BLaER1 (cell line): ENCODE results near the gene SLC35F4.
"Not testable (repeated sequence)": the region's sequence is repeated elsewhere in the genome, so short reads cannot be mapped to it uniquely, and the experiment has no call there.

Experiments used
- H3K27ac ChIP-seq: shearing (Covaris generic); formaldehyde crosslinking; 2 replicates; pipeline ENCODE4 v1.8.1; 2022
- H3K27me3 ChIP-seq: shearing (Covaris generic); formaldehyde crosslinking; 2 replicates; pipeline ENCODE4 v1.8.1; 2022
- H3K36me3 ChIP-seq: shearing (Covaris generic); formaldehyde crosslinking; 2 replicates; pipeline ENCODE4 v1.8.1; 2022
- H3K4me1 ChIP-seq: shearing (Covaris generic); formaldehyde crosslinking; 2 replicates; pipeline ENCODE4 v1.8.1; 2022
- H3K4me2 ChIP-seq: shearing (Covaris generic); formaldehyde crosslinking; 2 replicates; pipeline ENCODE4 v1.8.1; 2022
- H3K4me3 ChIP-seq: shearing (Covaris generic); formaldehyde crosslinking; 2 replicates; pipeline ENCODE4 v1.8.1; 2022
- H3K9ac ChIP-seq: shearing (Covaris generic); formaldehyde crosslinking; 2 replicates; pipeline ENCODE4 v1.8.1; 2022
- H3K9me3 ChIP-seq: shearing (Covaris generic); formaldehyde crosslinking; 2 replicates; pipeline ENCODE4 v1.8.1; 2022
- H4K20me1 ChIP-seq: shearing (Covaris generic); formaldehyde crosslinking; 2 replicates; pipeline ENCODE4 v1.8.1; 2022
- Cebpa-rat ChIP-seq: shearing (Covaris generic); IDR thresholded peaks from 2 replicates; pipeline ENCODE4 v1.8.1; 2022

The SLC35F4 gene

GRCh38 chr14:57709909-57710308, 156.0 kb downstream of the SLC35F4 start:
- no peaks in the 10 kb centered on the region for H4K20me1 ChIP-seq
- H3K9me3 ChIP-seq: peaks cover 21% of the 10 kb centered on the region
- no peak overlapping the region for H3K27ac ChIP-seq
- H3K27me3 ChIP-seq: no peaks in the 10 kb centered on the region
- H3K9ac ChIP-seq: no peak overlapping the region
- H3K4me1 ChIP-seq: no peaks in the 10 kb centered on the region
- TF ChIP-seq Cebpa-rat: no peak
- H3K4me3 ChIP-seq: no peak overlapping the region
- no peak overlapping the region for H3K4me2 ChIP-seq
- no peaks in the 10 kb centered on the region for H3K36me3 ChIP-seq

- not testable (repeated sequence) for H3K27me3 ChIP-seq, H3K36me3 ChIP-seq, H4K20me1 ChIP-seq, H3K4me2 ChIP-seq, H3K4me3 ChIP-seq, H3K9ac ChIP-seq, H3K27ac ChIP-seq, H3K4me1 ChIP-seq
- H3K9me3 ChIP-seq: peaks cover 21% of the 10 kb centered on the region
Observed at GRCh38 chr14:57709086-57709485, 156.8 kb downstream of the SLC35F4 start.

- H3K4me2 ChIP-seq: no peak overlapping the region
Observed at GRCh38 chr14:57707219-57707618, 158.7 kb downstream of the SLC35F4 start.

GRCh38 chr14:57704763-57705162, 161.1 kb downstream of the SLC35F4 start:
- Histone ChIP-seq H3K36me3 (no peaks in the 10 kb centered on the region), H3K27me3 (no peaks in the 10 kb centered on the region), H3K9ac (no peak overlapping the region), H3K4me1 (no peaks in the 10 kb centered on the region), H3K27ac (no peak overlapping the region), H3K9me3 (peaks cover 8% of the 10 kb centered on the region), H4K20me1 (no peaks in the 10 kb centered on the region), H3K4me2 (no peak overlapping the region), H3K4me3 (no peak overlapping the region)
- peak; percentile 92 for TF ChIP-seq Cebpa-rat

More at GRCh38 chr14:57707219-57707618, 158.7 kb downstream of the SLC35F4 start:
- H3K27me3 ChIP-seq: no peaks in the 10 kb centered on the region
- no peak for TF ChIP-seq Cebpa-rat
- no peaks in the 10 kb centered on the region for H3K36me3 ChIP-seq
- peaks cover 21% of the 10 kb centered on the region for H3K9me3 ChIP-seq
- H3K4me3 ChIP-seq: no peak overlapping the region
- no peak overlapping the region for H3K9ac ChIP-seq
- H3K4me1 ChIP-seq: no peaks in the 10 kb centered on the region
- H3K27ac ChIP-seq: no peak overlapping the region
- H4K20me1 ChIP-seq: no peaks in the 10 kb centered on the region

- no peak for TF ChIP-seq Cebpa-rat
- Histone ChIP-seq H3K4me2 (no peak overlapping the region), H3K36me3 (no peaks in the 10 kb centered on the region), H4K20me1 (no peaks in the 10 kb centered on the region), H3K9ac (no peak overlapping the region), H3K4me1 (no peaks in the 10 kb centered on the region), H3K27ac (no peak overlapping the region), H3K4me3 (no peak overlapping the region), H3K27me3 (no peaks in the 10 kb centered on the region), H3K9me3 (no peaks in the 10 kb centered on the region; the same call in 1 of the 2 replicates)
Observed at GRCh38 chr14:57699947-57700346, 165.9 kb downstream of the SLC35F4 start.

- Histone ChIP-seq H3K27ac (no peak overlapping the region), H3K36me3 (no peaks in the 10 kb centered on the region)
Observed at GRCh38 chr14:57692671-57693070, 173.2 kb downstream of the SLC35F4 start.

GRCh38 chr14:57687416-57687815, 178.5 kb downstream of the SLC35F4 start:
- Histone ChIP-seq H3K9me3 (no peaks in the 10 kb centered on the region), H3K27me3 (no peaks in the 10 kb centered on the region), H3K4me2 (no peak overlapping the region), H3K9ac (no peak overlapping the region), H4K20me1 (no peaks in the 10 kb centered on the region), H3K4me3 (no peak overlapping the region), H3K36me3 (no peaks in the 10 kb centered on the region), H3K4me1 (no peaks in the 10 kb centered on the region), H3K27ac (no peak overlapping the region)
- TF ChIP-seq Cebpa-rat: no peak

More at GRCh38 chr14:57692671-57693070, 173.2 kb downstream of the SLC35F4 start:
- Histone ChIP-seq H3K4me1 (no peaks in the 10 kb centered on the region), H3K9me3 (no peaks in the 10 kb centered on the region; the same call in none of the 2 replicates), H3K27me3 (no peaks in the 10 kb centered on the region), H3K4me3 (no peak overlapping the region), H3K9ac (no peak overlapping the region), H3K4me2 (no peak overlapping the region), H4K20me1 (no peaks in the 10 kb centered on the region)
- no peak for TF ChIP-seq Cebpa-rat

- H3K4me3 ChIP-seq: no peak overlapping the region
- no peak for TF ChIP-seq Cebpa-rat
- no peaks in the 10 kb centered on the region for H3K27me3 ChIP-seq
- no peak overlapping the region for H3K27ac ChIP-seq
- no peaks in the 10 kb centered on the region for H3K9me3 ChIP-seq
- H4K20me1 ChIP-seq: no peaks in the 10 kb centered on the region
- no peak overlapping the region for H3K4me2 ChIP-seq
- H3K9ac ChIP-seq: no peak overlapping the region
- no peaks in the 10 kb centered on the region for H3K4me1 ChIP-seq
- no peaks in the 10 kb centered on the region for H3K36me3 ChIP-seq
Observed at GRCh38 chr14:57686304-57686703, 179.6 kb downstream of the SLC35F4 start.

- no peaks in the 10 kb centered on the region for H3K9me3 ChIP-seq
- no peaks in the 10 kb centered on the region for H4K20me1 ChIP-seq
- H3K36me3 ChIP-seq: no peaks in the 10 kb centered on the region
- no peak overlapping the region for H3K4me2 ChIP-seq
- no peak for TF ChIP-seq Cebpa-rat
- H3K27ac ChIP-seq: no peak overlapping the region
- H3K4me3 ChIP-seq: no peak overlapping the region
- no peaks in the 10 kb centered on the region for H3K4me1 ChIP-seq
- H3K9ac ChIP-seq: no peak overlapping the region
- H3K27me3 ChIP-seq: no peaks in the 10 kb centered on the region
Observed at GRCh38 chr14:57671021-57671420, 194.9 kb downstream of the SLC35F4 start.

- H3K4me1 ChIP-seq: peaks cover 8% of the 10 kb centered on the region; the same call in 1 of the 2 replicates
Observed at GRCh38 chr14:57660208-57660607, 205.7 kb downstream of the SLC35F4 start.

GRCh38 chr14:57659052-57659451, 206.8 kb downstream of the SLC35F4 start:
- peaks cover 8% of the 10 kb centered on the region; the same call in 1 of the 2 replicates for H3K4me1 ChIP-seq
- H3K4me2 ChIP-seq: peak overlapping the region; percentile 29
- H3K27me3 ChIP-seq: no peaks in the 10 kb centered on the region
- no peak overlapping the region for H3K27ac ChIP-seq
- H3K9me3 ChIP-seq: no peaks in the 10 kb centered on the region
- H3K9ac ChIP-seq: no peak overlapping the region
- H3K4me3 ChIP-seq: no peak overlapping the region
- no peaks in the 10 kb centered on the region for H3K36me3 ChIP-seq
- TF ChIP-seq Cebpa-rat: no peak
- H4K20me1 ChIP-seq: no peaks in the 10 kb centered on the region

More at GRCh38 chr14:57660208-57660607, 205.7 kb downstream of the SLC35F4 start:
- no peak for TF ChIP-seq Cebpa-rat
- no peaks in the 10 kb centered on the region for H3K9me3 ChIP-seq
- no peak overlapping the region for H3K4me2 ChIP-seq
- no peak overlapping the region for H3K4me3 ChIP-seq
- no peaks in the 10 kb centered on the region for H4K20me1 ChIP-seq
- no peak overlapping the region for H3K27ac ChIP-seq
- no peaks in the 10 kb centered on the region for H3K36me3 ChIP-seq
- H3K27me3 ChIP-seq: no peaks in the 10 kb centered on the region
- H3K9ac ChIP-seq: no peak overlapping the region
